Measurements from ENCODE around the gene SPEG.
"Not testable (repeated sequence)": the region's sequence is repeated elsewhere in the genome, so short reads cannot be mapped to it uniquely, and the experiment has no call there.

The SPEG gene

DNA sequence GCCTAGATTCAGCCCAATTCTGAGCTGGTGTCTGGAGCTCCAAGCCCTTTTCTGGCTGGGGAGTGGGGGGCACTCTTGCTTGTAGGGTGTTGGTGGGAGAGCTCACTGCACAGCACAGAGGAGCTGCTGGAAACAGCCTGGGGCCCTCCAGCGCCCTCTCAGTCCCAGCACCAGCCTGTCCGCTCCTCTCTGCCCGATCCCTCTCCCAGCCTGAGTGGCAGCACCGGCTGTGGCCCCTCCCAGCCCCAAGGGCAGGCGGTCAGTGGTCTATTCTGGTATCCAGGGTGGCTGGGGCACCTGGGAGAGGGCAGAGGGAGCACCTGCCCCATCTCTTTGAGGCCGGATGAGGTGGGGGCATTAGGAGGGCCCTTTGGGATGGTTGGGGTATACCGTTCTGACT is 29.7 kb upstream of the SPEG start:
- no peak for DNase-seq

DNA sequence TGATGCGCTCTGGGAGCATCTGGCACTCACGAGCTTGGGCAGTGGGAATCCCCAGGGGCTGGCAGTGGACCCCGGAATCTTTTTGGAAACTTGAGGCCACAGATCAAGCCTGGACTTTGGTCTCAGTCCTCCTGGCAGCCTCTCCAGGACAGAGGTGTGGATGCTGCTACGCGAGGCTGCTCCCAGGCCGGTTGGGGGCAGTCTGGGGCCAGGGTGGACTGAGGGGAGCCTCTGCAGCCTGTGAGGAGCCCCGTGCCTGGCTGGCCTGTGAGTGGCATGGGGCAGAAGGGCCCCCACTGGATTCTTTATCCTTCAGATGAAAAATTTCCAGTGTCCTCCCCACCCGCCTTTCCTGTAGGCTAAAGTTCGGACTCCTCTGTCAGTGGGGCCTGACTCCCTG is 29.2 kb upstream of the SPEG start:
- DNase-seq: no peak

DNA sequence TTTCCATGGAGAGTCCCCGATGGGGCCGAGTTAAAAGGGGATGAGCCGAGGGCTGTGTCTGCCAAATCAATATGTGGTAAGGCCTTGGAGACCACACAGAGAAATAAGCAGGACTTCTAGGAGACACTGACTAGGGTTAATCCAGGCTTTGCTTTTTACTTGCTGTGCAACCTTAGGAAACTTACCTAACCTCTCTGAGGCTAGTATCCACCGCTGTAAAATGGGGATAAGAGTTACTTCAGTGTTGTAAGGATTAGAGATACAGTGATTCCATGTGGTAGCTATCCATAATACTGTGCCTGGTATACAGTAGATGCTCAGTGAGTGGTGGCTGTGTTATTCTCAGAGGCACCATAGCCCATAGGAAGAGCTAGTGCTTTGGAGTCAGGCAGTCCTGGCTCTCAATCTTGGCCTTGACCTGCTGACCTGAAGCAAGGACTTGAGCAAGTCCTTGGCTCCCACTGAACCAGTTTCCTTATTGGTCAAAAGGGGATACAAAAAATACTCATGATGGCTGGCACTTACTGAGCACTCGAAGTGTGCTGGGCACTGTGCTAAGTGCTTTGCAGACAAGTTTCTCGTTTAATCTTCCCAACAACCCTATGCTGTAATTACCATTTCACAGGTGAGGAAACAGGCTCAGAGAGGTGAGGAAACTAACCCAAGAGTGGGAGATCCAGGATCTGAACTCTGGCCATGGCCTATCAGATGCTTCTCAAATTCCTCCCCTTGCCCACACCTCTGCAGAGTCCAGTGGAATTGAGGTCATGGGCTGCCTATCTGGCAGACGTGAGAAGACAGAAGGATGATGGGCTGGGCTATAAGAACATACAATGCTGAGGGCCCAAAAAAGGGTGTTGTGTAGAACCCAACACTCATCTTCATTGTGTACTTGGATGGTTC is 28.4 kb upstream of the SPEG start:
- no peak for DNase-seq

DNA sequence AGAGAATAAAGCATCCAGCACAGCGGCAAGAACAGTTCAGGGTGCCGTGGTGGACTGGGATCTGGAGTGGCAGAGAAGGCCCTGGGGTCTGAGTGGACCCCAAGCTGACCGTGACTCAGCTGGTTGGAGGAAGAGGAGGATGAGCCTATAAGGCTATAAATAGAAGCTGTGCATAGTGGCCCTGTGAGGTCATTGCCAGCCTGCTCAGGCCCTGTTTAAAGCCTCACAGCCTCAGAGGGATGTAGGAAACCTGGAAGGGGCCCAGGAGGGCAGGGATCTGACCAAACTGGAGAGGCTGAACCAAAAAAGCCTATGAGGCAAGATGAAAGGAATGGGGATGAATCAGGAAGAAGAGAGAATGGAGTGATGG is 27.8 kb upstream of the SPEG start:
- DNase-seq: no peak

DNA sequence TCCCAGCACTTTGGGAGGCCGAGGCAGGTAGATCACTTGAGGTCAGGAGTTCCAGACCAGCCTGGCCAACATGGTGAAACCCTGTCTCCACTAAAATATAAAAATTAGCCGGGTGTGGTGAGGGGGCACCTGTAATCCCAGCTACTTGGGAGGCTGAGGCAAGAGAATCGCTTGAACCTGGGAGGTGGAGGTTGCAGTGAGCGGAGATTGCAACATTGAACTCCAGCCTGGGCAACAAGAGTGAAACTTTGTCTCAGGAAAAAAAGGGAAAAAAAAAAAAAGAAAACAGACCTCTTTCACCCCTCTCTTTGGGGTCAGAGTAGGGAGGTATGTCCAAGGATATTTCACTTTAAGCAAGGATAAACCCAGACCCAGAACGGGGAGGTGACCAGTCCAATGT is 27.3 kb upstream of the SPEG start:
- DNase-seq: not testable (repeated sequence)

DNA sequence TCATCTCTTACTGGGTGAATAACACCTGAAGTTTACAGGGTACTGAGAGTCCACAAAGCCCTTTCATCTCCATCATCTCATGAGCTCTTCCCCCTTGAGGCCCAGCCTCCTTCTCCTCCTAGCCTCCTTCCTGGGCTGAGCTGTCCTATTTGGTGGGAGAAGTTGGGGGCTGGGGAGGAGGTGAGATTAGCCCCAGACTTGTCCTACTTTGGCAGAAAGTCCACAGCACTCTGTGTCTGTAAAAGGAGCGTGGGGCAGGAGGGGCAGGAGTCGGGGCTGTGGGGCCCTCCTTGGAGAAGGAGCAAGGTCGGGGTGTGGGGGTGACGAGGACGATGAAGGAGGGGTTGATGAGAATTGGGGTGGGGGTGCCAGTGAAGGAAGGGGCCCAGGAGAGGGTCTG is 26.4 kb upstream of the SPEG start:
- DNase-seq: no peak

DNA sequence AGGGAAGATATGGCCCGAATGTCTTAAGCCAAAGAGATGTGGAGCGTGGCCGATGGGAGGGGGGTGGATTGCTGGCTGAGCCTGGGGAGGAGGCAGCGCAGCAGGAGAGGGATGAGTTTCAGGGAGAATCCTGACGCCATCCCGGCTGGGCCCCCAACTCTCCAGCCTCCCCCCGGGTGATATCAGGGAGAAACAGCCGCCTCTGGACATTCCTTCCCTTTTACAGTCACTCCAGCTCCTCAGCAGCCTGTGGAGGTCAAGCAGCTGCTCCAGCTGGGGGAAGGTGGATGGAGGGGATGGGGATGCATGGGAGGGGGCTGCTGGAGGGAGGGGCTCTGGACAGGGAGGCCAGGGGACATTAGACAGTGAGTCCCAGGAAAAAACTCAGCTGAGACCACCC is 26.0 kb upstream of the SPEG start:
- no peak for DNase-seq

DNA sequence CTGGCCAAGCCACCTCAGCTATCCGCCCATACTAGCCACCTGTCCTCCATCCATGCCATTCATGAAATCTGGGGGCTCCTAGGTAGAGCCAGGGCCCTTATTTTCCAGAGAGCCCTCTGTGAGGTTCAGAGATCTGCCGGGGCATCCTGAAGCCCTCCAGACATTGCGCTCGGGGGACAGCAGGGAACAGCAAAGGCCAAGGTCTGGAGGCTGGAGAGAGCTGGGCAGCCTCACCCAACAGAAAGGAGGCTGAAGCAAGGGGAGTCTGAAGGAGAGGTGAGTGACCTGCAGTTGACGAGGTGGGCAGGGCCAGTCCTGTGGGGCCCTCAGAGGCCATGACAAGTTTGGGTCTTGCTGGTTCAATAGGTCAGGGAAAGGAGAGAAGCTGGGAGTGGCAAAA is 25.0 kb upstream of the SPEG start:
- DNase-seq: no peak

DNA sequence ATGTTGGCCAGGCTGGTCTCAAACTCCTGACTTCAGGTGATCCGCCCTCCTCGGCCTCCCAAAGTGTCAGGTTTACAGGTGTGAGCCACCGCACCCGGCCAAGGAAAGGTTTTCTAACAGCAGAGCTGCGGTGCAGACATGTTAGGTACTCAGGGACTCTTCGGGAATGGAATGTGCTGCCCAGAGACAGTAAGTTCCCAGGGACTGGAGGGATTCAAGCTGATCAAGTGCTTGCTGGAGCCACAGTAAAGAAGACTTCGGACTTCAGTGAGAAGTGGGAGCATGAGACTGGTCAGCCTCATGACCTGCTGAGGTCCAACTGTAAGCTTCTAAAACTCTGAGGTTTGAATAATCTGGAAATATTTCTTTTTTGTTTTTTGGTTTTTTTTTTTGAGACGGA is 24.3 kb upstream of the SPEG start:
- no peak for DNase-seq

DNA sequence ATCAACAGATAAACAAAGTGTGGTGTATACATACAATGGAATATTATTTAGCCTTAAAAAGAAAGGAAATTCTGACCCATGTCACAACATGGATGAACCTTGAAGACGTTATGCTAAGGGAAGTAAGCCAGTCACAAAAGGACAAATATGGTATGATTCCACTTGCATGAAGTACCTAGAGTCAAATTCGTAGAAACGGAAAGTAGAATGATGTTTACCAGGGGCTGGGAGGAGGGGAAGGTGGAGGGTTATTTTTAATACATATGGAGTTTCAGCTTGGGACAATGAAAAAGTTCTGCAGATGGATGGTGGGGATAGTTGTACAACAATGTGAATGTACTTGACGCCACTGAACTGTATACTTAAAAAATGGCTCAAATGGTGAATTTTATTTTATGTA is 19.8 kb upstream of the SPEG start:
- DNase-seq: no peak

DNA sequence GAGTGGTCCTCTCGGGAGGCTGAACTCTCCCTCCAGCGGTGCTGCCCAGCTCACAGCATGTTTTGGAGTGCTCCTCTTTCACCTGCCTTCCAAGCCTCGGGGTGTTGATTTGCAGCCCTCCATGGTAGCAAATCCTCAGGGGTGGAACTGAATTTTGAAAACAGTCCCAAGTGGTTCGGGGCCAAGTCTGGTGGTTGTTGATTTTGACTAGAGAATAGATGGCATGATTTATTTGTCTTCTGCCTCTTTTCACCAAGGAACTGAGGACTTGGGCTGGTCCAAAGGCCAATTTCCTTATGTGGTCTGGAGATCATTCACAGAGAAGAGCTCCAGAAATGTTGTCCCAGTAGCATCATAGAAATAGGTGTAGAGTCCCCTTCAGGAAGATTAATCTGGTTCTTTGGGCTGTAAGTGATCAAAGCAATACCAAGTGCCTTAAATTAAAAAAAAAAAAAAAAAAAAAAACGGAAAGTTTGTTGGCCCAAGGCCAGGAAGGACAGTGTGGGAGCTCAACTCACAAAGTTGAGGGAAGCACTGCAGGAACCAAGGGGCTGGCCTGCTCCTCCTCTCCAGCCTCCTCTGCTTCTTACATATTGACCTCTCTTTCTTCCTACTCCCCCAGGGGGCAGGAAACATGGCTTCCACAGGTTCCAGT is 18.9 kb upstream of the SPEG start:
- no peak for DNase-seq

DNA sequence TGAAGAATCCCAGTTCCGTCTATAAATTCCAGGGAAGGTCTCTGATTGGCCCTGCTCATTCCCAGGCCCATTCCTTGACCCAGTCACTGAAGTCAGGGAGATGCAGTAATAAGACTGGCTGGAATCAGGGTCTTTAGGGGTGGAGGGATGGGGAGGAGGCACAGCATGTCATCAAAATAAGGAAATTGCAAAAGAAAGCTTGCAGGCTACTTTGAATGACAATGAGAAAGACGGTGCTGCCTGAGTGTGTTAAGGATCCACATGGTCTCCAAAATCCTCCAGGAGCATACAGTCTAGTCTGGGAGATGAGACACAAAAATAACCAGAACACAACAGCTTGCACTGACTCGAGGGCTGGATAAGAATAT is 18.4 kb upstream of the SPEG start:
- peak in 5 of 58 donors; percentile 6 to 37 (median 14) for DNase-seq

DNA sequence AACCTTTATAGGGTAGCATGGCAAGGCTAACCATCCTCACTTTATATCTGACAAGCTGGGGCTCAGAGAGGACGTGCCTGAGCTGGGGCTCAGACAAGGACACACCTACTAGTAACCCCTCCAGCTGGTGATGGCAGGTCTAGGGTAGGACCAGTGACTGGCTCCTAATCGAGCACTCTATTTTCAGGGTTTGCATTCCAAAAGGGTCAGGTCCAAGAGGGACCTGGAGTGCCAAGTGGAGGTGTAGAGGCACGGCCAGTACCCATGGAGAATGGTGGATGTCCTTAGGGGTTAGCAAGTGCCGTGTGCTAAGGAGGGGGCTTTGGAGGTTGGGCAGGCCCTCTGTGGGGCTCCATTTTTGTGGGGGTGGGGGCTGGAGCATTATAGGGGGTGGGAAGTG is 17.7 kb upstream of the SPEG start:
- DNase-seq: no peak

DNA sequence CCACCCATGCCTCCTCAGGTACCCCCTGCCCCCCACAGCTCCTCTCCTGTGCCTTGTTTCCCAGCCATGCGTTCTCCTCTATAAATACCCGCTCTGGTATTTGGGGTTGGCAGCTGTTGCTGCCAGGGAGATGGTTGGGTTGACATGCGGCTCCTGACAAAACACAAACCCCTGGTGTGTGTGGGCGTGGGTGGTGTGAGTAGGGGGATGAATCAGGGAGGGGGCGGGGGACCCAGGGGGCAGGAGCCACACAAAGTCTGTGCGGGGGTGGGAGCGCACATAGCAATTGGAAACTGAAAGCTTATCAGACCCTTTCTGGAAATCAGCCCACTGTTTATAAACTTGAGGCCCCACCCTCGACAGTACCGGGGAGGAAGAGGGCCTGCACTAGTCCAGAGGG is 17.3 kb upstream of the SPEG start:
- DNase-seq: no peak

DNA sequence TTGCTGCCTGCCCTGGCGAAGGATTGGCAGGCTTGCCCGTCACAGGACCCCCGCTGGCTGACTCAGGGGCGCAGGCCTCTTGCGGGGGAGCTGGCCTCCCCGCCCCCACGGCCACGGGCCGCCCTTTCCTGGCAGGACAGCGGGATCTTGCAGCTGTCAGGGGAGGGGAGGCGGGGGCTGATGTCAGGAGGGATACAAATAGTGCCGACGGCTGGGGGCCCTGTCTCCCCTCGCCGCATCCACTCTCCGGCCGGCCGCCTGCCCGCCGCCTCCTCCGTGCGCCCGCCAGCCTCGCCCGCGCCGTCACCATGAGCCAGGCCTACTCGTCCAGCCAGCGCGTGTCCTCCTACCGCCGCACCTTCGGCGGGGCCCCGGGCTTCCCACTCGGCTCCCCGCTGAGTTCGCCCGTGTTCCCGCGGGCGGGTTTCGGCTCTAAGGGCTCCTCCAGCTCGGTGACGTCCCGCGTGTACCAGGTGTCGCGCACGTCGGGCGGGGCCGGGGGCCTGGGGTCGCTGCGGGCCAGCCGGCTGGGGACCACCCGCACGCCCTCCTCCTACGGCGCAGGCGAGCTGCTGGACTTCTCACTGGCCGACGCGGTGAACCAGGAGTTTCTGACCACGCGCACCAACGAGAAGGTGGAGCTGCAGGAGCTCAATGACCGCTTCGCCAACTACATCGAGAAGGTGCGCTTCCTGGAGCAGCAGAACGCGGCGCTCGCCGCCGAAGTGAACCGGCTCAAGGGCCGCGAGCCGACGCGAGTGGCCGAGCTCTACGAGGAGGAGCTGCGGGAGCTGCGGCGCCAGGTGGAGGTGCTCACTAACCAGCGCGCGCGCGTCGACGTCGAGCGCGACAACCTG is 16.3 kb upstream of the SPEG start, which contains the start of gene DES:
Gene DES, plus strand, starts transcription at position 223 of the 857 bp plus-strand sequence. Its CDS starts 86 bp downstream, at position 309.
- DNase-seq: no peak

DNA sequence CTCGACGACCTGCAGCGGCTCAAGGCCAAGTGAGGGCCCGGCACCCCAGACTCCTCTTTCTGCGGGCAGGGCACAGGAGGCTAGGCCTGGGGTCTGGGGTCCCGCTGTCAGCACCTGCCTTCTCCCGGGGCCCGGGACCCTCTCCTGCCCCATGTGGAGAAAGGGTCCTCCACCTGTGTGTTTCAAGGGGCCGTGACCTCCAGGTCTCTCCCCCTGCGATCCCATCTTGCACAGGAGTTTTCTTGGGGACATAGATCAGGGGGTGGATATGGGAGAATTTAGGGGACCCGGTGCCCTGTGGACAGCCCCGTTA is 15.7 kb upstream of the SPEG start:
- no peak for DNase-seq

DNA sequence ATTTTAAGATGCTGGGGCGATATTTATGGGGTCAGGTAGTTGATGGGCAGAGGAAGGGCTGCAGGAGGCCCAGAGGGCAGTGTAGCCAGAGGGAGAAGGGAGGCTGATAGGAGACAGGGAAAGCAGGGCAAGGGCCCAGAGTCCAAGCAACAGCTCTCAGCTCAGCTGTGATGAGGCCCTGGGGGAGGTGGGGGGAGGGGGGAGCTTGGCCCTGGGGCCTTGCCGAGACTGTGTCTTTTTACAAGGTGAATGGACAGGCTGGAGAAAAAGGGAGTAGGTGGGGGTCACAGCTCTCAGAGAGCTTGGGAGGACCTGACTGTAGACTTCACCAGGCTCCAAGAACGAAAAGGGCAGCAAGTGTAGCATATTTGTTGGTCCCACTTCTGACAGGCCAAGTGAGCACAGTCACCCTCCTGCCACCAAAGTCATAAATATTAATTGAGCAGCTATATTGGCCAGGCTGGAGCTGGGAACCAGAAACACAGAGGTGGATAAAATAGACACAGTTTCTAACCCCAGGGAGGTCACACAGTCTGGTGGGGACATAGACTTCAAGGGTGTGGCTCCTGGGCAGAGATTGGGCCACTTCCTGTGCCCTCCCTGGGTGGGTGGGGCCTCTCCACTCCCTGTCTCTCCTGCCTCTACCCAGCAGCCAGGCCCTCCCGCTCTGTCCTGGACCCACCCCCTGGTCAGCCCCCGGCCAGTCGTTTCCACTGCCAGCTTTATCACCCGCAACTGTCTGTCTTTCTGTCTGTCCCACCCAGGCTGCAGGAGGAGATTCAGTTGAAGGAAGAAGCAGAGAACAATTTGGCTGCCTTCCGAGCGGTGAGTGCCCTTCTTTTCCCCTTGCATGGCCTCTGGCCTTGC is 15.1 kb upstream of the SPEG start:
- no peak for DNase-seq

DNA sequence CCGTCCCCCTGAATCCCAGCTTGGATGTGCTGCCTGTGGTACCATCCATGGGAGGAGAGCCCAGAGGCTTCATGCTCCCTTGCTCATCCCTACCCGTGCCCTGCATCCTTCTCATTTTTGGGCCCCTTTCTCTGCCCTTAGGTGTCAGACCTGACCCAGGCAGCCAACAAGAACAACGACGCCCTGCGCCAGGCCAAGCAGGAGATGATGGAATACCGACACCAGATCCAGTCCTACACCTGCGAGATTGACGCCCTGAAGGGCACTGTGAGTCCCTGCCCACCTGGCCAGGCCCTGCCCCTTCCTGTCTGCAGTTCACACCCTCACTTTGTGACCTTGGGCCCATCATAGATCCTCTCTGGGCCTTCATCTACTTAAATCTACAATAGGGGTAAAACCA is 14.0 kb upstream of the SPEG start:
- DNase-seq: no peak

DNA sequence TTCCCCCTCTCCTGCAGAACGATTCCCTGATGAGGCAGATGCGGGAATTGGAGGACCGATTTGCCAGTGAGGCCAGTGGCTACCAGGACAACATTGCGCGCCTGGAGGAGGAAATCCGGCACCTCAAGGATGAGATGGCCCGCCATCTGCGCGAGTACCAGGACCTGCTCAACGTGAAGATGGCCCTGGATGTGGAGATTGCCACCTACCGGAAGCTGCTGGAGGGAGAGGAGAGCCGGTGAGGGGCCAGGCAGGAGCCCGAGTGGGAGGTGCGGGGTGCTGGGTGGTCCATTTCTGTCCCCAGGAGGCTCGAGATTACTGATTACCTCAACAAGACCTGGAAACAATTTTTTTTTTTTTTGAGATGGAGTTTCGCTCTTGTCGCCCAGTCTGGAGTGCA is 13.3 kb upstream of the SPEG start:
- DNase-seq: no peak

DNA sequence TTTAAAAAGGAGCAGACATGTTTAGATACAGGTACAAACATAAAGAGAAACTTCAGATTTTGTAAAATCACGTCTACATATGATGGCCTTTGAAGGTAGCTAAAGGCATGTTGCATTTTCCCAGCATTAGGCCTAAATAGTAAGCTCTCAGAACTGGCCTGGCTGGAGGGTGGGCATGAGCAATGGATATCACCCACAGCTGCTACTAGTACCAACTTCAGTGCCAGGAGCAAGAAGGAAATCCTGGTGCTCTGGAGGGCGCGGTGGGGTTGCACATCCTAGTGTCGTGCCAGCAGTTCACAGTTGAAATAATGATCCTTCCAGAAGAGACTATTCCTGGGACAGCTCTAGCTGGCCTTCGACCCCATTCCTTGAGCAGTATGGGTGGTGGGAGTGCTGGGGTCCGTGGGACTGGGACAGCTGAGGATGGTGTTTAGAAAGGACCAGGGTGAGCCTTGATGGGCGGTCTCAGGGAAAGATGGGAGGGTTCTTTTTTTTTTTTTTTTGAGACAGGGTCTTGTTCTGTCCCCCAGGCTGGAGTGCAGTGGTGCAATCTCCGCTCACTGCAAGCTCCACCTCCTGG is 11.6 kb upstream of the SPEG start:
- no peak for DNase-seq

All from anterior cingulate cortex (tissue), 58 donors.